H9 (cell line): Measurements from ENCODE around the gene NCOA1. TPM values are rescaled to one million over a fixed set of nuclear protein-coding genes. Genes with fewer than 3 reads are reported as not detected.

Experiments
- DNase-seq: peaks from one replicate; pipeline ENCODE4 v3.0.0-alpha.2; 2017
- H2AFZ ChIP-seq: one replicate; pipeline ENCODE4 v1.6.1; 2013; ENCODE audit warnings: mild to moderate bottlenecking, low read length, control low read depth, moderate library complexity
- H2AK5ac ChIP-seq: 2 replicates; pipeline ENCODE4 v1.6.1; 2013; ENCODE audit warnings: low read length, control low read depth, mixed read lengths; ENCODE audit not compliant: insufficient read length
- H2BK120ac ChIP-seq: one replicate; pipeline ENCODE4 v1.6.1; 2013; ENCODE audit warnings: low read depth, mild to moderate bottlenecking, low read length, control low read depth, inconsistent platforms; ENCODE audit not compliant: poor library complexity, severe bottlenecking
- H2BK12ac ChIP-seq: 2 replicates; pipeline ENCODE4 v1.6.1; 2013; ENCODE audit warnings: low read length, control low read depth, mixed read lengths, low read depth; ENCODE audit not compliant: insufficient read length
- H2BK15ac ChIP-seq: 2 replicates; pipeline ENCODE4 v1.6.1; 2013; ENCODE audit warnings: low read depth, low read length, control low read depth
- H2BK20ac ChIP-seq: one replicate; pipeline ENCODE4 v1.6.1; 2013; ENCODE audit warnings: low read depth, mild to moderate bottlenecking, low read length, control low read depth, inconsistent platforms; ENCODE audit not compliant: poor library complexity, severe bottlenecking
- H2BK5ac ChIP-seq: 2 replicates; pipeline ENCODE4 v1.6.1; 2013; ENCODE audit warnings: low read length, control low read depth, mixed read lengths; ENCODE audit not compliant: insufficient read length
- H3K14ac ChIP-seq: 2 replicates; pipeline ENCODE4 v1.6.1; 2013; ENCODE audit warnings: low read length, control low read depth; ENCODE audit not compliant: insufficient read depth
- H3K18ac ChIP-seq: 2 replicates; pipeline ENCODE4 v1.6.1; 2013; ENCODE audit warnings: low read depth, mild to moderate bottlenecking, mixed read lengths, low read length, control low read depth; ENCODE audit not compliant: insufficient read length
- H3K23ac ChIP-seq: 2 replicates; pipeline ENCODE4 v1.6.1; 2013; ENCODE audit warnings: low read length, control low read depth, mixed read lengths, low read depth; ENCODE audit not compliant: insufficient read length
- H3K23me2 ChIP-seq: 2 replicates; pipeline ENCODE4 v1.6.1; 2013; ENCODE audit warnings: low read depth, mild to moderate bottlenecking, mixed read lengths, low read length, control low read depth; ENCODE audit not compliant: insufficient read length, poor library complexity, severe bottlenecking
- H3K27ac ChIP-seq: 2 replicates; pipeline ENCODE4 v1.5.1; 2013; ENCODE audit warnings: low read length, control low read depth, mixed read lengths, low read depth; ENCODE audit not compliant: insufficient read length
- H3K27me3 ChIP-seq: 2 replicates; pipeline ENCODE4 v1.6.1; 2013; ENCODE audit warnings: low read length, control low read depth, inconsistent platforms; ENCODE audit not compliant: insufficient read depth
- H3K4ac ChIP-seq: 2 replicates; pipeline ENCODE4 v1.6.1; 2013; ENCODE audit warnings: low read depth, mild to moderate bottlenecking, control low read depth, inconsistent platforms, low read length, moderate library complexity
- H3K4me1 ChIP-seq: 2 replicates; pipeline ENCODE4 v1.6.1; 2013; ENCODE audit warnings: low read length, control low read depth, inconsistent platforms; ENCODE audit not compliant: insufficient read depth
- H3K4me2 ChIP-seq: 2 replicates; pipeline ENCODE4 v1.6.1; 2013; ENCODE audit warnings: low read length, control low read depth, mixed read lengths; ENCODE audit not compliant: insufficient read length, insufficient read depth
- H3K56ac ChIP-seq: 2 replicates; pipeline ENCODE4 v1.6.1; 2013; ENCODE audit warnings: low read depth, mild to moderate bottlenecking, mixed read lengths, low read length, control low read depth; ENCODE audit not compliant: insufficient read length
- H3K79me1 ChIP-seq: 2 replicates; pipeline ENCODE4 v1.6.1; 2013; ENCODE audit warnings: low read depth, mild to moderate bottlenecking, moderate library complexity, low read length, control low read depth, inconsistent platforms; ENCODE audit not compliant: insufficient read depth, poor library complexity, severe bottlenecking
- H3K79me2 ChIP-seq: 2 replicates; pipeline ENCODE4 v1.6.1; 2013; ENCODE audit warnings: low read length, control low read depth, inconsistent platforms; ENCODE audit not compliant: insufficient read depth
- H3K9ac ChIP-seq: 2 replicates; pipeline ENCODE4 v1.6.1; 2013; ENCODE audit warnings: low read length, control low read depth, mixed read lengths; ENCODE audit not compliant: insufficient read length; ENCODE audit errors: extremely low read depth
- H3K9me3 ChIP-seq: one replicate; pipeline ENCODE4 v1.6.1; 2013; ENCODE audit warnings: low read depth, low read length, inconsistent platforms; ENCODE audit not compliant: control insufficient read depth
- H3T11ph ChIP-seq: one replicate; pipeline ENCODE4 v1.6.1; 2013; ENCODE audit warnings: mild to moderate bottlenecking, low read length, control low read depth, inconsistent platforms
- H4K20me1 ChIP-seq: one replicate; pipeline ENCODE4 v1.6.1; 2013; ENCODE audit not compliant: control insufficient read depth, insufficient read length, insufficient read depth
- H4K5ac ChIP-seq: 2 replicates; pipeline ENCODE4 v1.6.1; 2013; ENCODE audit warnings: low read depth, mild to moderate bottlenecking, mixed read lengths, low read length, control low read depth; ENCODE audit not compliant: insufficient read length
- H4K8ac ChIP-seq: replicated peaks from 2 replicates; pipeline ENCODE4 v1.6.1; 2013; ENCODE audit warnings: low read length, control low read depth, mixed read lengths, low read depth; ENCODE audit not compliant: insufficient read length
- H4K91ac ChIP-seq: 2 replicates; pipeline ENCODE4 v1.6.1; 2013; ENCODE audit warnings: low read depth, mild to moderate bottlenecking, moderate library complexity, mixed read lengths, low read length, control low read depth; ENCODE audit not compliant: insufficient read length
- H3K27ac Mint-ChIP-seq, 3 experiments: 2 replicates in 2 of 3; 3 replicates in 1 of 3; pipeline ENCODE4 v1.8.0; 2020 to 2021; ENCODE audit warnings: mixed read lengths in 3 of 3, mild to moderate bottlenecking in 1 of 3, moderate library complexity in 1 of 3
- H3K27me3 Mint-ChIP-seq: 2 replicates; pipeline ENCODE4 v1.8.0; 2021; ENCODE audit warnings: low read depth, mild to moderate bottlenecking, moderate library complexity, mixed read lengths
- H3K36me3 Mint-ChIP-seq, 3 experiments: 2 replicates in 2 of 3; 3 replicates in 1 of 3; pipeline ENCODE4 v1.8.0; 2020 to 2021; ENCODE audit warnings: low read depth in 3 of 3, mixed read lengths in 3 of 3; ENCODE audit not compliant: insufficient read depth in 1 of 3
- H3K4me1 Mint-ChIP-seq, 2 experiments: 2 replicates each; pipeline ENCODE4 v1.8.0; 2020; ENCODE audit warnings: mixed read lengths in 2 of 2
- H3K4me3 Mint-ChIP-seq, 2 experiments: 2 replicates in 1 of 2; 3 replicates in 1 of 2; pipeline ENCODE4 v1.8.0; 2020 to 2021; ENCODE audit warnings: mild to moderate bottlenecking in 2 of 2, mixed read lengths in 2 of 2, moderate library complexity in 1 of 2
- H3K9me3 Mint-ChIP-seq, 2 experiments: 2 replicates in 1 of 2; 3 replicates in 1 of 2; pipeline ENCODE4 v1.8.0; 2020; ENCODE audit warnings: mild to moderate bottlenecking in 2 of 2, mixed read lengths in 2 of 2, moderate library complexity in 1 of 2
- WGBS: extraction: QIAGEN DNeasy Blood & Tissue Kit; methylation state at CpG from one replicate; pipeline ENCODE4 v1.1.7; 2013; ENCODE audit warnings: missing lambda C conversion rate, low lambda C conversion rate, mixed read lengths; ENCODE audit not compliant: insufficient read length; ENCODE audit errors: extremely low coverage; 5-methylcytosine and 5-hydroxymethylcytosine counted together
- total RNA-seq: library from RNA; stranded (reverse); gene quantifications from 2 replicates; pipeline ENCODE4 v1.2.1, GENCODE V29; 2021
- TF ChIP-seq, protein P1 (sequence below): fragments of 200-600 bp; sonication (generic); conservative IDR thresholded peaks from 3 replicates; pipeline ENCODE4 v1.8.0; 2021; ENCODE audit warnings: antibody characterized with exemption, mild to moderate bottlenecking

NCOA1 gene
- total RNA-seq, 1 experiment from 2014 or later: 14.8 TPM

DNA sequence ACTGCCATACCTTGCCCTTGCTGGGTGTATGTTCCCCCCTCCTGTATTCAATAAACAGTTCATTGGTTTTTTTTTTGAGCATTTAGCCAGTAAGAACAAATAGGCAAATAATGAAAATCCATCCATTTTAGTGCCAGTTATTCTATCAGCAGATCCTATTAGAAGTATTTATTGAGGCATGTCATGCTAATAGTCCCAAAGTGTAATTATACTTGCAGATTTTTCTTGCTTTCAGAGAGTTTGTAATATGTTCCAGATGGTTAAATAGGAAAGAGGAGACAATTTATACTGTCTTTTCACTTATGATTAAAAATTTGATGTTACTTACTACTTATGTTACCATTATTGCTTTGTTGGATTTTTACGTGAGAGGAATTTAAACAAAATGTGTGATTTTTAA lies 127.6 kb downstream of the NCOA1 start:
- no peak overlapping the region for H4K91ac ChIP-seq
- H3K36me3 Mint-ChIP-seq: no peaks in the 10 kb centered on the region
- H3K27ac Mint-ChIP-seq: no peak overlapping the region
- H3K14ac ChIP-seq: no peak overlapping the region
- no peaks in the 10 kb centered on the region for H3K9me3 ChIP-seq
- H3K4me2 ChIP-seq: no peak overlapping the region
- no peak overlapping the region for H2BK12ac ChIP-seq
- H3K4ac ChIP-seq: no peak overlapping the region
- no peak overlapping the region for H3K9ac ChIP-seq
- no CpG with 5 or more reads among the region's 1 CpG for WGBS
- H2BK20ac ChIP-seq: no peak overlapping the region
- H3K23me2 ChIP-seq: no peaks in the 10 kb centered on the region
- no peak overlapping the region for H3K18ac ChIP-seq
- H3K4me3 Mint-ChIP-seq: no peak overlapping the region
- peaks cover 12% of the 10 kb centered on the region in 2 experiments for H3K4me1 Mint-ChIP-seq
- no peaks in the 10 kb centered on the region for H3K27me3 ChIP-seq
- no peak overlapping the region for H2BK5ac ChIP-seq
- H3K56ac ChIP-seq: no peak overlapping the region
- no peak overlapping the region for H4K5ac ChIP-seq
- H3K79me1 ChIP-seq: no peaks in the 10 kb centered on the region
- no peaks in the 10 kb centered on the region for H4K20me1 ChIP-seq
- H3K23ac ChIP-seq: no peak overlapping the region
- no peaks in the 10 kb centered on the region for H3K27me3 Mint-ChIP-seq
- H3K9me3 Mint-ChIP-seq: no peaks in the 10 kb centered on the region
- no peaks in the 10 kb centered on the region; the same call in 1 of the 2 replicates for H3K4me1 ChIP-seq
- no peak overlapping the region for H3K27ac ChIP-seq
- DNase-seq: no peak
- no peaks in the 10 kb centered on the region for H3K79me2 ChIP-seq
- TF ChIP-seq, protein P1, sequence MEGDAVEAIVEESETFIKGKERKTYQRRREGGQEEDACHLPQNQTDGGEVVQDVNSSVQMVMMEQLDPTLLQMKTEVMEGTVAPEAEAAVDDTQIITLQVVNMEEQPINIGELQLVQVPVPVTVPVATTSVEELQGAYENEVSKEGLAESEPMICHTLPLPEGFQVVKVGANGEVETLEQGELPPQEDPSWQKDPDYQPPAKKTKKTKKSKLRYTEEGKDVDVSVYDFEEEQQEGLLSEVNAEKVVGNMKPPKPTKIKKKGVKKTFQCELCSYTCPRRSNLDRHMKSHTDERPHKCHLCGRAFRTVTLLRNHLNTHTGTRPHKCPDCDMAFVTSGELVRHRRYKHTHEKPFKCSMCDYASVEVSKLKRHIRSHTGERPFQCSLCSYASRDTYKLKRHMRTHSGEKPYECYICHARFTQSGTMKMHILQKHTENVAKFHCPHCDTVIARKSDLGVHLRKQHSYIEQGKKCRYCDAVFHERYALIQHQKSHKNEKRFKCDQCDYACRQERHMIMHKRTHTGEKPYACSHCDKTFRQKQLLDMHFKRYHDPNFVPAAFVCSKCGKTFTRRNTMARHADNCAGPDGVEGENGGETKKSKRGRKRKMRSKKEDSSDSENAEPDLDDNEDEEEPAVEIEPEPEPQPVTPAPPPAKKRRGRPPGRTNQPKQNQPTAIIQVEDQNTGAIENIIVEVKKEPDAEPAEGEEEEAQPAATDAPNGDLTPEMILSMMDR: no peak
- H2AFZ ChIP-seq: no peak overlapping the region
- no peak overlapping the region for H2AK5ac ChIP-seq
- H3T11ph ChIP-seq: no peak overlapping the region
- H2BK15ac ChIP-seq: no peak overlapping the region
- no peak overlapping the region for H2BK120ac ChIP-seq
- H4K8ac ChIP-seq: no peak overlapping the region
